Calu3 (cell line): Measurements from ENCODE around the gene TAF1B. TPM values are rescaled to one million over a fixed set of nuclear protein-coding genes. Genes with fewer than 3 reads are reported as not detected.

Experiments used
- BruUV-seq: library from RNA; stranded (reverse); fragments of 400-500 nt; replicated peaks from 2 replicates; lab custom pipeline; 2021; lab: Mats Ljungman, UMichigan
- CTCF ChIA-PET: fragments of 300-600 bp; sonication (Branson Sonifier 250); formaldehyde crosslinking; loops from one replicate; lab custom pipeline; 2022; ENCODE audit warnings: antibody characterized with exemption; lab: Charles Lee
- DNase-seq: peaks from one replicate; pipeline ENCODE4 v3.0.0; 2022
- H3K27ac Mint-ChIP-seq: one replicate; pipeline ENCODE4 v1.8.0; 2022; ENCODE audit warnings: mixed read lengths; ENCODE audit not compliant: unreplicated experiment
- H3K27me3 Mint-ChIP-seq: one replicate; pipeline ENCODE4 v1.8.0; 2022; ENCODE audit warnings: mixed read lengths; ENCODE audit not compliant: unreplicated experiment
- H3K36me3 Mint-ChIP-seq: one replicate; pipeline ENCODE4 v1.8.0; 2022; ENCODE audit warnings: mild to moderate bottlenecking, moderate library complexity, mixed read lengths; ENCODE audit not compliant: insufficient read depth, unreplicated experiment
- H3K4me1 Mint-ChIP-seq: one replicate; pipeline ENCODE4 v1.8.0; 2022; ENCODE audit warnings: mild to moderate bottlenecking, low read depth, mixed read lengths; ENCODE audit not compliant: unreplicated experiment
- H3K4me3 Mint-ChIP-seq: one replicate; pipeline ENCODE4 v1.8.0; 2022; ENCODE audit warnings: mild to moderate bottlenecking, low read depth, moderate library complexity, mixed read lengths; ENCODE audit not compliant: unreplicated experiment
- H3K9me3 Mint-ChIP-seq: one replicate; pipeline ENCODE4 v1.8.0; 2022; ENCODE audit warnings: low read depth, mixed read lengths; ENCODE audit not compliant: unreplicated experiment
- CTCF ChIP-seq: fragments of 200-600 bp; IDR thresholded peaks from one replicate; pipeline ENCODE4 v1.8.0; 2022; ENCODE audit warnings: antibody characterized with exemption; ENCODE audit not compliant: unreplicated experiment
- intact Hi-C: fragments of 100-400 bp; cut with micrococcal nuclease; formaldehyde crosslinking; loops from one replicate; pipeline ENCODE4 v1.10.0; 2022; ENCODE audit not compliant: unreplicated experiment
- total RNA-seq: library from RNA; stranded (reverse); gene quantifications from 2 replicates; pipeline ENCODE4 v1.2.3, GENCODE V29; 2022

TAF1B gene
- total RNA-seq, 1 experiment from 2014 or later = 23.0 TPM

GRCh38 chr2:9945596-9945995 lies 102.3 kb downstream of the TAF1B start:
- Mint-ChIP-seq H3K36me3 (peaks cover 6% of the 10 kb centered on the region), H3K4me1 (peaks cover 34% of the 10 kb centered on the region), H3K27ac (no peak overlapping the region), H3K4me3 (no peak overlapping the region), H3K27me3 (peaks cover 43% of the 10 kb centered on the region), H3K9me3 (no peaks in the 10 kb centered on the region)
- CTCF ChIA-PET = no interaction called here
- no TSS peak for BruUV-seq
- intact Hi-C loops = no loop called here
- no peak for TF ChIP-seq CTCF
- DNase-seq = no peak

GRCh38 chr2:9946076-9946475 lies 102.8 kb downstream of the TAF1B start:
- CTCF ChIA-PET = no interaction called here
- Mint-ChIP-seq H3K4me3 (no peak overlapping the region), H3K36me3 (peaks cover 7% of the 10 kb centered on the region), H3K27me3 (peaks cover 48% of the 10 kb centered on the region), H3K4me1 (peaks cover 29% of the 10 kb centered on the region), H3K27ac (no peak overlapping the region), H3K9me3 (no peaks in the 10 kb centered on the region)
- no TSS peak for BruUV-seq
- no peak for DNase-seq
- intact Hi-C loops = no loop called here
- no peak for TF ChIP-seq CTCF

- CTCF ChIA-PET = interaction anchor here (0.6 kb wide), 1 partner anchor 259 kb away, joined by 4 read pairs; no protein-coding TSS in a partner anchor
- H3K4me3 Mint-ChIP-seq = no peak overlapping the region
- peaks cover 48% of the 10 kb centered on the region for H3K27me3 Mint-ChIP-seq
- no TSS peak for BruUV-seq
- no peak for TF ChIP-seq CTCF
- intact Hi-C loops = no loop called here
- H3K27ac Mint-ChIP-seq = no peak overlapping the region
- no peak for DNase-seq
- H3K4me1 Mint-ChIP-seq = peaks cover 22% of the 10 kb centered on the region
- no peaks in the 10 kb centered on the region for H3K9me3 Mint-ChIP-seq
- H3K36me3 Mint-ChIP-seq = peaks cover 15% of the 10 kb centered on the region
These were observed 103.5 kb downstream of the TAF1B start for GRCh38 chr2:9946818-9947217.

- H3K36me3 Mint-ChIP-seq = peaks cover 29% of the 10 kb centered on the region
- TF ChIP-seq CTCF = no peak
- H3K4me3 Mint-ChIP-seq = no peak overlapping the region
- no TSS peak for BruUV-seq
- H3K9me3 Mint-ChIP-seq = no peaks in the 10 kb centered on the region
- intact Hi-C loops = no loop called here
- CTCF ChIA-PET = no interaction called here
- H3K4me1 Mint-ChIP-seq = peaks cover 24% of the 10 kb centered on the region
- peaks cover 48% of the 10 kb centered on the region for H3K27me3 Mint-ChIP-seq
- DNase-seq = no peak
- no peak overlapping the region for H3K27ac Mint-ChIP-seq
These were observed 105.4 kb downstream of the TAF1B start for GRCh38 chr2:9948721-9949120.
